Embryonic facial prominence (tissue), 1 donor: ENCODE measurements around the gene PGAP1.

Experiments
- DNase-seq: peaks from one replicate; pipeline ENCODE4 v3.0.0-alpha.2; 2016; ENCODE audit errors: extremely low spot score

The PGAP1 gene

GRCh38 chr2:196891136-196891535, 35.4 kb downstream of the PGAP1 start:
- no peak for DNase-seq

GRCh38 chr2:196887431-196887830, 39.1 kb downstream of the PGAP1 start:
- DNase-seq = no peak

DNA sequence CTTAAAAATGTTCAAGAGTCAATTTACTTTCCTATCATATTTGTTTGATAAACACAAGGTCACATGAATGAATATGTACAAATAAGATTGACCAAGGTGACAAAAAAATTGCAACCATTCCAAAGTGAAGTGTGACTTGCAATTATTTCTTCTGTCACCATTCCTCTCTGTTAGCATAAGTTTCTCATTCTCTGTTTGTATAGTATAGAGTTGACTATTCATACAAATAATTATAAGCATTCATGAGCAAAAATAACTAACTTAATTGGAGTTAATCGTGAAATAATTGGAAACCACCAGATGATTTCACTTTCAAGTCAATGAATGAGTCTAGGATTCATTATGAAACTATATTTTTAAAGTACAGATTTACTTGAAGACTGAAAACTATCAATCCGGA, 42.1 kb downstream of the PGAP1 start:
- DNase-seq = no peak

DNA sequence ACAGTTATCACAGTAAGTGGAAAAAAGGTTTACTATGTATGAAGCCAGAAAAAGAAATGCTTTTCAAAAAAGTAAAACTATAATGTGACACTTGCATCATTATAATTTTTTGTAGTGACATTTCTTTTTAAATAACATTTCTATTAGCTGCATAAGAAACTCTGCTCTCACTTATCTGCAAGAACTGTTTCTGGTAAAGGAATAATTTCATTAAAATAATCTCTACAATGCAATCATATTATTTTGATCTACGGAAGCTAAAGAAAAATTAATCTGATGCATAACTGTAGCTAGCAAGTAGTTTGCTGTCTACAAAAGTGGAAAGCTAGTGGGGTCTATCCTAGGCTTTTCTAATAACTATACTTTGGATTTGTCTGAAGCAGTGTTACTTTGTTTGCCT, 50.1 kb downstream of the PGAP1 start:
- DNase-seq = no peak

DNA sequence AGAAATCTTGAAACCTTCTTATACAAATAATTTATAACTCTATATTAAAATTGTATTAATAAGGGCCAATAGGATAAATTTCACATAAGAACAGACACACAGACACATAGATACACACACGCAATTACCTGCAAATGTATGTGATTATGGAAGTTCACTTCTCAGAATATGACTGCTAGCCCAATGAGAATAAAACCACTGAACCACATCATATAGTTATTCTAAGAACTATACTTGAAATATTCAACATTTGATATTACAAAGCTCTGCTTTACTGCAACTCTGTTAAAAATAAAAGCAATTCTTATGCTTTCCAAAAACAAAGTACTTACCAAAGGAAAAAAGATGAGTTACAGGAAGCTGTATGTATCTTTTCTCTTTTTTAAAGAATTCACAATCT, 51.1 kb downstream of the PGAP1 start:
- DNase-seq = no peak

- DNase-seq = no peak
These were observed 53.0 kb downstream of the PGAP1 start for GRCh38 chr2:196873511-196873910.

DNA sequence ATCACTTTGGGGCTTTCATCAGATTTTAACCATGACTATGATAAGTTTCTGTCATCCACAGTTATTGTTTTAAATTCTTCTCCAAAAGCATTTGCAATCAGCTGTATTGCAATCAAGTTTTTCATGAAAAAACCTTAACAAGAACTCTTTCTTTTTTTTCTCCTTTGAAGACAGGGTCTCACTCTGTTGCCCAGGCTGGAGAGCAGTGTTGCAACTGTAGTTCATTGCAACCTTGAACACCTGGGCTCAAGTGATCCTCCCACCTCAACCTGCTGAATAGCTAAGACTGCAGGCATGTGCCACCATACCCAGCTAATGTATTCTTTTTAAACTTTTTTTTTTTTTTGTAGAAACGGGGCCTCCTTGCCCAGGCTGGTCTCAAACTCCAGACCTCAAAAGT, 71.9 kb downstream of the PGAP1 start:
- DNase-seq = no peak

- DNase-seq = no peak
These were observed 73.0 kb downstream of the PGAP1 start for GRCh38 chr2:196853301-196854087.

DNA sequence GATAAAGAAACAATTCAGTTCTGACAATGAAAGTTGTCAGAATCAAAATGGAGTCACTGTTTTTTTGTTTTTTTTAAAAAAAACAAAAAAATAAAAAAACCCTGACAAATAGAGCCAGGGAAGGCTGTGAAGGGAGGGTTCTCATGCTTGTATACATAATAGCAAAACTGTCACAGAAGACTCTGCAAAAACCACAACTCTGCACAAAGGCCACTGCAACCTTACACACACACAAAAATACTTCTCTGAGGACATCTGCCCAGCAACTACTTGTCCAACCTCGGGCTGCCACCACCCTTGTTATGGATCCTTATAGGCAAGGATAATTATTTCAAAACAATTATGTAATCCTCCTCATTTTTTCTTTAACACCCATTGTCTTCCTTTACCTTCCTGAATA, 75.4 kb downstream of the PGAP1 start:
- no peak for DNase-seq

- no peak for DNase-seq
These were observed 76.6 kb downstream of the PGAP1 start for GRCh38 chr2:196849895-196850294.

DNA sequence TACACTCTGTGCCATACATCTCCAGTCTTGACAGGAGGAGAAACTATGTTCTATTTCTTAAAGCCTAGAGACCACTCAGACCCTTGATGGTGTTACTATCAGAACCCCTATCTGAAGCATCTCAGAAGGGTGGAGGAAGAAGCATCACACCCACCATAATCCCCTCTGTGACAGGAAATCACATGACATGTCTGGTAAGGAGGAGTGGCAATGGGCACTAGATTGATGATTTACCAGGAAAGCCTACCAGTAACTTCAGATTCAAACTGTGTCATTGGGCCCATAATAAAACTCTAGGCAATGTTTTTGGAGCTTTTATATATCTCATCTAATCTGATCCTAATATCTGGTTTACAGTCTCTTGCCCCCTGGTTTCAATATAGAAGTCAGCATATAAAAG, 80.2 kb downstream of the PGAP1 start:
- DNase-seq = no peak

DNA sequence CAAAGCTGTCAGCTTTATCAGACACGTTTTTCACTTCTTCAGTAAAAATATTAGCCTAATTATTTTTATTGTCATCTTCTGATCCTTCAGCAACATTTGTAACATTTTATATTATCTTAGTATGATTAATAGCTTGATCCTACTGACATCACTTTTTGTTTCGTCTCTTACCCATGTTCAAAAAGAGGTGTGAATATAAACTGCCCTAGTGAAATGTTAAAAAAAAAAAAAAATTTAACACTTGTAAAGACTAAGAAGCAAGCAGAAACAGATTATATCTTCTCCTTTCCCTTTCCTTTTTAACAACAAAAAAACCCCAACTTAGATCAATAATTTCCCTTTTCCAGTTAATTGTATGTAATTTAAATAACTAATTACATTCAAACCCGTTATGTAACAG, 81.1 kb downstream of the PGAP1 start:
- DNase-seq = no peak

- no peak for DNase-seq
These were observed 86.3 kb downstream of the PGAP1 start for GRCh38 chr2:196840171-196840570.

DNA sequence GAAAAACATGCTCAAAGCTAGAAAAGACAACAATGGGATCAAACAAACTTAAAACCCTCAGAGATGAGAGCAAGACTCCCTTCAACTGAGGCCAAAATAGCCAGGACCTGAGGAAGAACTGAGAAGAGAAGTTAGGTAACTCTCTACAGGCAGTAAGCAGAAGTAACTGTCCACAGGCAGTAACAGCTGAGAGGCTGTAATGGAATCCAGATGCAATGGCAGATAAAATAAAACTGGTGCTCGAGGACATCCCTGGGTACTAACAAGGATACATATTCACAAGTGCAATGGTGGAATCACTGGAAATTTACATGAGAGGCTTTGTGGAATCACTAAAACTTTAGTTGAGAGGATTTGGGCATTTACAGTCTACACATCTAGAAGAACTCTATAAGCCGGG, 86.9 kb downstream of the PGAP1 start:
- no peak for DNase-seq

DNA sequence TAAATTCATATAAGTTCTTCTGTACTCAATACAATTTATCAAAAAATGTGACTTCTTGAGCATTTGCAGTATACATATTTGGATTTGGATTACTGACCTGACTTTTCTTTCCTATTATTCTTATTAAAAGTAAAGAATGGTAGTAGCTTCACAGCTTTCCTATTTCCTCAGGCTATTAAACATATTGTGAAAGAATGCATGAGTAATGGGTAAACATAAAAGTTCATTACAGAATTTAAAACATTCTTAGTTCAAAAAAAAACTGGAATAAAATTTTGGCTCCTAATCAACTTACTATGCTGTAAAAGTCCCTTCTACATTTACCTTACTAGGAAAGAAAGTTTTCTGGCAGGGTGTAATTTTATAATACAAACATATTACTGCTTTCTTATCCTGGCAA, 90.1 kb downstream of the PGAP1 start:
- no peak for DNase-seq

DNA sequence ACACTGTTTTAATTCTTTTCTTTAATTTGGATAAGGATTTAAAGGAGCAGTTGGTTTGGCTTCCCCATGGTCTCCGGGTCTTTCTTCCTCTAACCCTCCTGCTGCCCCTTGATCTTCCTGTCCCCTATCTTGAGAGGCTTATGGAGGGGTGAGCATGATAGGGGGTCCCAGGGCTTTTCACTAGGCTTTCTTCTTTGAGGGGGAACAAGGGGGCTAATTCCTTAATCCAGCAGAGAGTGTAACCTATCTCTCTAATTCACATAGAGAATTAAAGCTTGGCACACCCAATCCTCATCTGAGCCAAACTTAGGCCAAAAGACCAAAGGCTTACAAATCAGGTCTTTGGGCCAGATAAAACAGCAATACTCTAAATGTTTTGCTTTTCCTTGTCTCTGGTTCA, 95.8 kb downstream of the PGAP1 start:
- DNase-seq = no peak

DNA sequence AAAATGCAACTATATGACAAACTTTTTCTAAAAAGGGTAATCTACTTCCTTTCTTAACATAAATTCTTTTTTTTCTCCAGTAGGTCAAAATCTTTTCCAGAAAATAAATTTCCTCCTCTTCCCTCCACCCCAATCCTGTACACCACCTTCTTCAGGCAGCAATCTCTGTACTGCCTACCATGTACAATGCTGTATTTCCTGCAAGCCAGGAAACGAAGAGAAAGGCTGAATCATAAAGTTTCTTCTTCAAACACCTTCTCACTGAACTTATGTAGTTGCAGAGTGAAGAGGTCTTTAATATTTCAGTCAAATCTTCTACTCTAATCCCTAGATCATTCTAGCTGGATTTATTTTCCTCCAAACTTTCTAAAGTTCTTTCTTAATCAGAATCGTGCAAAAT, 99.2 kb downstream of the PGAP1 start:
- no peak for DNase-seq

DNA sequence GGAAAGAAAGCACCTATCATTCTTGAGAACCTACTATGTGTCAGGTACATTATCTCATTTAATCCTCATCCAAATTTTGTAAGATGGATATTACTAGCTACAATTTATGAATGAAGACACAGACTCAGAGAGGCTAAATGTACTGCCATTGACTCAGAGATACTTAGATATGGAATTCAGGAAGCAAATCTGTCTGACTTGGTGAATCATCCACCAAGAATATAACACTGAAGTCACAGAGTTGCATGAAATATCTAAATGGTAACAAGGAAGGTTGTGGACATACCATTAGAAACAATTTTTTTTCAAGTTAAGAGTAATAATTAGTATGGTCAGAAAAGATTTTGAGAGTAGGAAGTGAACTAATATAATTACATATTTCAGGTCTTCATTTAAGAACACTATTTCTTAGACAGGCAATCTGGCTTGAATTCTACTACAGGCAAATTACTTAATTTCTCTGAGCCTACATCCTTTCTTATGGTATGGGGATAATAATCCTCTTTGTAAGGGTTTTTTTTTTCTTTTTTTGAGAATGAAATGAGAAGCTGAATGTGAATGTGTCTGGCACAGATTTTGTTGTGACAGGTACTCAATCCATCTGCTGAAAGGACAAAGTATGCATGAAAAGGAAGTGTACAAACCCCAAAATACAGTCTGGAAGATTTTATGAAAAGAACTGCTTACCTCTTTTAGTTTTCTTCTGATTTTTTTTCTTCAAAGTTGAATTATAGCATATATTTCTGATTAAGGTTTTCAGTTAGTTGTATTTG, 102.6 kb downstream of the PGAP1 start:
- no peak for DNase-seq

- no peak for DNase-seq
These were observed 105.3 kb downstream of the PGAP1 start for GRCh38 chr2:196821195-196821594.

DNA sequence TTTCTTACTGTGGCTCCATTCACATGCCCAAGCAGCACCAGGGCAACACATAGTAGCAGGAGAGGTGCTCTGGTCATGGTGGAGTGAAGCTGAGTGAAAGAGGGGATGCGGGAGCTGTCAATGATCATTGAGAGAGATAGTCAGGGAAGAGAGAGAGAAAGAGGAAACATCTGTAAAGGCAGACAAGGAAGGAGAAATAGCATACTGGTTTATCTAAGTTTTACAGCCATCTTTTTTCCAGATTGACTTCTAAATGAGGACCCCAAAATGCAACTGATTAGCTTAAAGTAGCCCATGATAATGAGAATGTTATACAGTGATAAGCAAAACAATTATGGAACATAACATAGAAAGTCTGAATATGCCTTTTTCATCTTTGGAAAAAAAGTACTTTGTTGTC, 117.2 kb downstream of the PGAP1 start, which contains the start of gene C2orf66:
Gene C2orf66 (minus strand): TSS at position 96 of the 400 bp plus-strand sequence. CDS start 19 bp downstream, at position 77.
- no peak for DNase-seq

- DNase-seq = no peak
These were observed 118.3 kb downstream of the PGAP1 start for GRCh38 chr2:196808083-196808665.

GRCh38 chr2:196804381-196804780, 122.1 kb downstream of the PGAP1 start:
- DNase-seq = no peak

GRCh38 chr2:196802401-196802800, 124.1 kb downstream of the PGAP1 start:
- no peak for DNase-seq
